Neural cell (in vitro differentiated cells): ENCODE measurements around the gene HOXA1. TPM values are rescaled to one million over a fixed set of nuclear protein-coding genes. Genes with fewer than 3 reads are reported as not detected.

Experiments
- H2AFZ ChIP-seq: fragments of 200-600, 300-800 bp; sonication (generic), shearing (Covaris generic); 2 replicates; pipeline ENCODE4 v1.6.0; 2014; ENCODE audit warnings: low read depth, mild to moderate bottlenecking, antibody characterized with exemption, low read length, moderate library complexity
- H3F3A ChIP-seq: fragments of 200-600 bp; shearing (Covaris generic); 2 replicates; pipeline ENCODE4 v1.6.1; 2016; ENCODE audit warnings: mild to moderate bottlenecking, moderate library complexity, mixed read lengths, antibody characterized with exemption, low read length; ENCODE audit not compliant: insufficient read depth, poor library complexity, severe bottlenecking
- H3K27ac ChIP-seq: fragments of 200-600, 300-800 bp; sonication (generic), shearing (Covaris generic); 2 replicates; pipeline ENCODE4 v1.5.1; 2014; ENCODE audit warnings: mild to moderate bottlenecking, low read length, moderate library complexity
- H3K27me3 ChIP-seq: fragments of 300-800, 200-600 bp; sonication (generic), shearing (Covaris generic); 2 replicates; pipeline ENCODE4 v1.6.0; 2014; ENCODE audit warnings: mild to moderate bottlenecking, low read depth, low read length, moderate library complexity; ENCODE audit not compliant: insufficient read depth
- H3K36me3 ChIP-seq: fragments of 300-800, 200-600 bp; sonication (generic), shearing (Covaris generic); 2 replicates; pipeline ENCODE4 v1.5.1; 2014; ENCODE audit warnings: mild to moderate bottlenecking, antibody characterized with exemption, low read length, moderate library complexity; ENCODE audit not compliant: insufficient read depth
- H3K4me2 ChIP-seq: fragments of 300-800, 200-600 bp; sonication (generic), shearing (Covaris generic); 2 replicates; pipeline ENCODE4 v1.6.0; 2014; ENCODE audit warnings: mild to moderate bottlenecking, low read length
- H3K4me3 ChIP-seq: fragments of 300-800, 200-600 bp; sonication (generic), shearing (Covaris generic); 2 replicates; pipeline ENCODE4 v1.5.1; 2014; ENCODE audit warnings: mild to moderate bottlenecking, low read length, moderate library complexity
- H3K79me2 ChIP-seq: fragments of 200-600 bp; shearing (Covaris generic); replicated peaks from 2 replicates; pipeline ENCODE4 v1.6.0; 2014; ENCODE audit warnings: mild to moderate bottlenecking, low read length, moderate library complexity; ENCODE audit not compliant: insufficient read depth
- H3K9ac ChIP-seq: fragments of 300-800, 200-600 bp; sonication (generic), shearing (Covaris generic); 2 replicates; pipeline ENCODE4 v1.6.1; 2016; ENCODE audit warnings: mild to moderate bottlenecking, low read length, mixed read lengths
- H3K9me2 ChIP-seq: fragments of 200-600 bp; shearing (Covaris generic); 2 replicates; pipeline ENCODE4 v1.6.1; 2016; ENCODE audit warnings: mild to moderate bottlenecking, low read length, mixed read lengths; ENCODE audit not compliant: insufficient read depth
- H3K9me3 ChIP-seq: fragments of 200-600, 300-800 bp; sonication (generic), shearing (Covaris generic); 2 replicates; pipeline ENCODE4 v1.6.1; 2016; ENCODE audit warnings: mild to moderate bottlenecking, mixed run types, low read length, moderate library complexity, mixed read lengths
- H4K20me1 ChIP-seq: fragments of 200-600 bp; shearing (Covaris generic); 2 replicates; pipeline ENCODE4 v1.6.1; 2016; ENCODE audit warnings: mild to moderate bottlenecking, mixed run types; ENCODE audit not compliant: insufficient read depth
- CTCF ChIP-seq: fragments of 450-650 bp; IDR thresholded peaks from 2 replicates; pipeline ENCODE4 v1.5.1; 2014; ENCODE audit warnings: antibody characterized with exemption, mild to moderate bottlenecking, moderate library complexity; ENCODE audit not compliant: poor library complexity, severe bottlenecking
- EP300 ChIP-seq: fragments of 450-650 bp; conservative IDR thresholded peaks from 2 replicates; pipeline ENCODE4 v1.6.1; 2014; ENCODE audit warnings: antibody characterized with exemption, mild to moderate bottlenecking, moderate library complexity; ENCODE audit not compliant: poor library complexity, severe bottlenecking
- EZH2 ChIP-seq: fragments of 200-600, 300-800 bp; shearing (Covaris generic), sonication (generic); IDR thresholded peaks from 2 replicates; pipeline ENCODE4 v1.6.1; 2014; ENCODE audit warnings: antibody characterized with exemption, low read length, borderline replicate concordance, mild to moderate bottlenecking; ENCODE audit not compliant: insufficient read depth, poor library complexity, severe bottlenecking
- MXI1 ChIP-seq: fragments of 450-650 bp; conservative IDR thresholded peaks from 2 replicates; pipeline ENCODE4 v1.6.1; 2014; ENCODE audit warnings: antibody characterized with exemption, mild to moderate bottlenecking; ENCODE audit not compliant: poor library complexity, severe bottlenecking
- POLR2AphosphoS5 ChIP-seq: IDR thresholded peaks from 2 replicates; pipeline ENCODE4 v1.6.1; 2012
- RAD21 ChIP-seq: fragments of 450-650 bp; conservative IDR thresholded peaks from 2 replicates; pipeline ENCODE4 v1.6.1; 2014; ENCODE audit warnings: antibody characterized with exemption, mild to moderate bottlenecking, moderate library complexity
- SMC3 ChIP-seq: fragments of 450-650 bp; conservative IDR thresholded peaks from 2 replicates; pipeline ENCODE4 v1.6.1; 2014; ENCODE audit warnings: antibody characterized with exemption, mild to moderate bottlenecking, moderate library complexity; ENCODE audit not compliant: poor library complexity
- TAF1 ChIP-seq: IDR thresholded peaks from 2 replicates; pipeline ENCODE4 v1.6.1; 2012; ENCODE audit warnings: low read depth
- polyA plus RNA-seq: library from polyadenylated mRNA; depleted of rRNA; stranded (reverse); fragments of >200 nt; gene quantifications from 2 replicates; pipeline ENCODE4 v1.2.3, GENCODE V29; 2014
- TF ChIP-seq, protein P1 (sequence below): IDR thresholded peaks from 2 replicates; pipeline ENCODE4 v1.6.1; 2012; ENCODE audit warnings: borderline replicate concordance

Gene HOXA1
- polyA plus RNA-seq, 1 donor from 2014 or later, result not detected

DNA sequence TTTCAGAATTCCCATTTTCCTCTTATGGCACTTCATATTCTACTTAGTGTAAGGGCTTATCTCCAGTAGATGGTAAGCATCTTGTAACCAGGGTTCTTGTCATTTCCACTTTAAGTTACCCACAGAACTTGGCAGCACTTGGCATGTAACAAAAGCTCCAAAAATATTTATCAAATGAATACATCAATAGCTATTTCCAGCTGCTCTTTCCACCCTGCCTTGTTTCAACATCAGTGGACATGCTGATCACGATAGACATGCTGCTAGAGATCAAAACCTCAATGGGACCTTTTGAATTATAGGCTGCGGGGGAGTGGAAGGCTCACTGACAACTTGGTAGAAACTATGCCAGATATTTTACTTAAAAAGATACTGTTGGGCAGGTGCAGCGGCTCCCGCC is 32.9 kb downstream of the HOXA1 start:
- no peaks in the 10 kb centered on the region for H3K9me2 ChIP-seq
- TF ChIP-seq RAD21 (no peak), SMC3 (no peak), CTCF (no peak), TAF1 (no peak), EP300 (no peak), POLR2AphosphoS5 (no peak), EZH2 (no peak), MXI1 (no peak)
- TF ChIP-seq, protein P1, sequence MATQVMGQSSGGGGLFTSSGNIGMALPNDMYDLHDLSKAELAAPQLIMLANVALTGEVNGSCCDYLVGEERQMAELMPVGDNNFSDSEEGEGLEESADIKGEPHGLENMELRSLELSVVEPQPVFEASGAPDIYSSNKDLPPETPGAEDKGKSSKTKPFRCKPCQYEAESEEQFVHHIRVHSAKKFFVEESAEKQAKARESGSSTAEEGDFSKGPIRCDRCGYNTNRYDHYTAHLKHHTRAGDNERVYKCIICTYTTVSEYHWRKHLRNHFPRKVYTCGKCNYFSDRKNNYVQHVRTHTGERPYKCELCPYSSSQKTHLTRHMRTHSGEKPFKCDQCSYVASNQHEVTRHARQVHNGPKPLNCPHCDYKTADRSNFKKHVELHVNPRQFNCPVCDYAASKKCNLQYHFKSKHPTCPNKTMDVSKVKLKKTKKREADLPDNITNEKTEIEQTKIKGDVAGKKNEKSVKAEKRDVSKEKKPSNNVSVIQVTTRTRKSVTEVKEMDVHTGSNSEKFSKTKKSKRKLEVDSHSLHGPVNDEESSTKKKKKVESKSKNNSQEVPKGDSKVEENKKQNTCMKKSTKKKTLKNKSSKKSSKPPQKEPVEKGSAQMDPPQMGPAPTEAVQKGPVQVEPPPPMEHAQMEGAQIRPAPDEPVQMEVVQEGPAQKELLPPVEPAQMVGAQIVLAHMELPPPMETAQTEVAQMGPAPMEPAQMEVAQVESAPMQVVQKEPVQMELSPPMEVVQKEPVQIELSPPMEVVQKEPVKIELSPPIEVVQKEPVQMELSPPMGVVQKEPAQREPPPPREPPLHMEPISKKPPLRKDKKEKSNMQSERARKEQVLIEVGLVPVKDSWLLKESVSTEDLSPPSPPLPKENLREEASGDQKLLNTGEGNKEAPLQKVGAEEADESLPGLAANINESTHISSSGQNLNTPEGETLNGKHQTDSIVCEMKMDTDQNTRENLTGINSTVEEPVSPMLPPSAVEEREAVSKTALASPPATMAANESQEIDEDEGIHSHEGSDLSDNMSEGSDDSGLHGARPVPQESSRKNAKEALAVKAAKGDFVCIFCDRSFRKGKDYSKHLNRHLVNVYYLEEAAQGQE, result no peak
- H2AFZ ChIP-seq, result no peak overlapping the region
- no peaks in the 10 kb centered on the region for H3F3A ChIP-seq
- no peaks in the 10 kb centered on the region for H3K79me2 ChIP-seq
- no peak overlapping the region for H3K4me2 ChIP-seq
- H3K4me3 ChIP-seq, result no peak overlapping the region
- no peaks in the 10 kb centered on the region for H3K36me3 ChIP-seq
- no peaks in the 10 kb centered on the region for H3K27me3 ChIP-seq
- no peak overlapping the region for H3K9ac ChIP-seq
- no peaks in the 10 kb centered on the region for H4K20me1 ChIP-seq
- no peaks in the 10 kb centered on the region for H3K9me3 ChIP-seq
- H3K27ac ChIP-seq, result no peak overlapping the region

DNA sequence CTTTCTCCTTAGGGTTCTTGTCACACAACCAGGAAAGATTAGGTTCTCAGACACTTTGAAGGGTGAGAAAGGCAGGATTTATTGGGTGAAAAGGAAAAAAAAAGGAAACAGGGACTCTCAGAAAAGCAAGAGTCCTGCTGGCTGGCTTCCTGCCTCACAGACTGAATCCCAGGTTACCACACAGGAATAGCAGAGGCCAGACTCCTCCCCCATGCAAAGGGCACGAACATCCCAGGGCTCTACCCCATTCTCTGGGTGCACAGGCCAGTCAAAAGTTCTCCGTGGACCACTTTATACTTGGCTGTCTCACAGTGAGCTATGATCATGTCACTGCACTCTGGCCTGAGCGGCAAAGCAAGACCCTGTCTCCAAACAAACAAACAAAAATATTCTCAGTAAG is 42.6 kb downstream of the HOXA1 start:
- H2AFZ ChIP-seq, result no peak overlapping the region

More for the DNA sequence above, 42.6 kb downstream of the HOXA1 start:
- no peaks in the 10 kb centered on the region for H3K27me3 ChIP-seq
- no peak overlapping the region for H3K9ac ChIP-seq
- H3K4me3 ChIP-seq, result no peak overlapping the region
- H3K9me3 ChIP-seq, result no peaks in the 10 kb centered on the region
- no peaks in the 10 kb centered on the region for H3K9me2 ChIP-seq
- no peaks in the 10 kb centered on the region for H3K36me3 ChIP-seq
- no peaks in the 10 kb centered on the region for H3K79me2 ChIP-seq
- TF ChIP-seq SMC3 (no peak), TAF1 (no peak), EZH2 (no peak), CTCF (no peak), MXI1 (no peak), EP300 (no peak), RAD21 (no peak), POLR2AphosphoS5 (no peak)
- TF ChIP-seq, protein P1, result no peak
- H3K4me2 ChIP-seq, result no peak overlapping the region
- H3F3A ChIP-seq, result no peaks in the 10 kb centered on the region
- no peaks in the 10 kb centered on the region for H4K20me1 ChIP-seq
- no peak overlapping the region for H3K27ac ChIP-seq
